GM19452 (cell line): Measurements from ENCODE around the gene TBKBP1.
"Not testable (repeated sequence)": the region's sequence is repeated elsewhere in the genome, so short reads cannot be mapped to it uniquely, and the experiment has no call there.

Experiments used
- ATAC-seq: cut with Tn5 transposase; IDR thresholded peaks from one replicate; pipeline ENCODE4 v1.9.1; 2021; ENCODE audit not compliant: unreplicated experiment

Gene TBKBP1

GRCh38 chr17:47678196-47678595 is 15.8 kb upstream of the TBKBP1 start:
- ATAC-seq: no peak

GRCh38 chr17:47682138-47682537 is 11.8 kb upstream of the TBKBP1 start:
- ATAC-seq: no peak

- ATAC-seq: not testable (repeated sequence)
These were observed 11.2 kb upstream of the TBKBP1 start for GRCh38 chr17:47682727-47683126.

GRCh38 chr17:47684025-47684424 is 9.9 kb upstream of the TBKBP1 start:
- ATAC-seq: no peak

DNA sequence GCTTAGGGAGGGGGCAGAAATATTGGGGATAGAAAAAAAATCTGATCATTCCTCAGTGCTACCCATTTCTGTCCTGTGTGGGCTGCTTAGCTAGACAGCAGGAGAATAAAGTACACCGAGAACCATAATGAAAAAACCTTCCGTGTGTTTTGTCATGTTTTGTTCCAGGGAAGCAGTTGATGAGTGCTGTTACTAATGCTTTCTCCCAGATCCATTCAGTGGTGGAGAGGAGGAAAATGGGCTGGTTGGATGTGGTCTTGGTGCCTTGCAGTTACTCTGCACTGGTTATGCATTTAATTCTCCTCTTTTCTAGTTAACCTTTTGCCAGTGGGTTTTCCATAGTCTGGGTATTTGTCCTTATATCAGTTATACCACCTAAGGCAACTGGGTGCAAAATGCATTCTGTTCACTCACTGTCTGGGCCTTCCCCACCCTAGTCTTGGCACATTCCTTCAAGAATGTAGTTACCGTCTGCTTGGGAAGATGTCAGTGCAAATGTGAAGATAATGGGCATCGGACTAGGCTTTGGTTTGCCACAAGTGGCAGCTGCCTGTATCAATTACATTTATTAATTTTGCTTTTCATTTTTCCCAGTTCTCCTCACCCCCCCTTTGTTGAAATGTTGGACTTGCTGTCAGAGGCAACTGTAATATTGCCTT is 9.3 kb upstream of the TBKBP1 start:
- ATAC-seq: no peak

- ATAC-seq: no peak
These were observed 8.2 kb upstream of the TBKBP1 start for GRCh38 chr17:47685556-47686275.

GRCh38 chr17:47686276-47686635 is 7.7 kb upstream of the TBKBP1 start:
- no peak for ATAC-seq

DNA sequence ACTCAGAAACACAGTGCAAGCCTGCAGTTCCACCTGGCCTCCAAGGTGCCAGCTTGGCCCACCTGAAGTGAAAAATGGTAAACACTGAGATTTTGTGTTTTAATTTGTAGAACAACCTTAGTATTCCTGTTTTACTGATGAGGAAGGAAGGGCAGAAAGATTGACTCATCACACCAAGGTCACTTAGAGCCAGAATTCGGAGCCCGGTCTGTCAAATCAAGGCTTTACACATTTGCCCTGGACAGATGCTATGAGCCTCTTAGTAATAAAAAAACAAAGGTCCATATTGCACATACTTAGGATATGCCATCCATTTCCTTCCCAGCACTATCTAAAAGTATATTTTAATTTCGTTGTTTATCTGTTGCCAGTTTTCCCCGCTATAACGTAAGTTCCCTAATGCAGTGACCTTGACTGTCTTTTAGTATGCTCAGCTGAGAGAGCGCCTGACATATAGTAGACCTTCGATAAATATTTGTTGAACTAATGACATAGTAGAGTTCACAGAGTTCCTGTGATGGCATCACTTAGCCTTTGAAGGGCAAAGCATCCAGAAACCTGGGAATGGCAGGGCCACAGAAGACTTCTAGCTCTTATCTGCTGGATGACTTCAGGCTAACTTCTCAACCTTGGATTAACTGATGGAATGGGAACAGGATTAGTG is 7.2 kb upstream of the TBKBP1 start:
- no peak for ATAC-seq

GRCh38 chr17:47687328-47687690 is 6.7 kb upstream of the TBKBP1 start:
- ATAC-seq: no peak

DNA sequence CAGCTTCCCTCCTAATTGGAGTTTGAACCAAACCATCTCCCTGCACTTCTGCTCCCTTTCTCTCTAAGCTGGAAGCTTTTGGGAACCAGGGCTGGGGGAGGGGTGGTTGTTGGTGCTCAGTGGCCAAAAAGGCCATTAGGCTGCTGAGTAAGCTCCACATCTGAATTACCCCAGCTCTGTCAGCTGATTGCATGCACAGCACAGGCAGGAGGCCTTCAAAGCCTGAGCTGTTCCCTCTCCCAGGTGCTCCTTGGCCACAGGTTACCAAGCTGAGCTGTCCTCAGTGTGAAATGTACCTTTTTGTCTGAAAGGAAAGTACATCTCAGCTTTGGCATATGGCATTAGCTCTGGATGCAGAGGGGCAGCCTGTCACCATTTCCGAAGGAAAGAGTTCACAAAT is 6.2 kb upstream of the TBKBP1 start:
- no peak for ATAC-seq

GRCh38 chr17:47690121-47690520 is 3.8 kb upstream of the TBKBP1 start:
- no peak for ATAC-seq

- no peak for ATAC-seq
These were observed 1.6 kb upstream of the TBKBP1 start for GRCh38 chr17:47692137-47692894.

DNA sequence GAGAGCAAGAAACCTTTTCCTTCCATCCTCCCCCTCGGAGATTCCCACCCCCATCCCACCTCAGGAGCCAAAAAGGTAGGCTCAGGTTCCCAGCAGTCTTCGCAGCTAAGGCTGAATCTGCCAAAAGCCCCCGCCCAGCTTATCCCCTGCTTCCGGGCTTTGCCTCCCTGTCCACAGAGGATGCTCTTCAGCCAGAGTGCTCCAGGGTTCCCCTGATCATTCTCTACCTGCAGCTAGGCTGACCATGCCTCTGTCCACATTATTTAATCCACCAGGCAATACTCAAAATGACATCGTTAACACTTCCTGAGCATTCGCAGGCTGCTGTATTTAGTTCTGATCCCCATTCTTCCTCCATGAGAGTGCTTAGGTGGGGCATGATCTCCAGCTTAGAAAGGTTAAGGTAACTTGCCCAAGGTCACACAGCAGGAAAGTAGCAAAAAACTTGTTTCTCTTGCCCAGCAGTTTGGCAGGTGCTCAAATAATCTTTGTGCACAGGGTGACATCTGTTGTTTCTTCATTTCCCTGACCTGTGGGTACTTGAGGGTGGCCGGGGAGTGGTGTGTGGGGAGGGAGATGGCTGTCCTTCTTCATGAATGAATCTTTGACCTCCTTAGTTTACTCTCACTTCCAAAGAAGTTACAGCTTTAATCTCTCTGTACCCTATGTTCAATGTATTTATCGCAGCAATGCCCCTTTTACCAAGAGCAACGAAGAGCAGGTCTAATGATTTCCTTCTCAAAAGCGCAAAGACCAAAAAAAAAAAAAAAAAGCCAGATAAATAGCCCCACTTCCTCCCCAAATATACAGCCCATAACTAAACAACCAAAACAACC is 848 bp upstream of the TBKBP1 start:
- no peak for ATAC-seq

DNA sequence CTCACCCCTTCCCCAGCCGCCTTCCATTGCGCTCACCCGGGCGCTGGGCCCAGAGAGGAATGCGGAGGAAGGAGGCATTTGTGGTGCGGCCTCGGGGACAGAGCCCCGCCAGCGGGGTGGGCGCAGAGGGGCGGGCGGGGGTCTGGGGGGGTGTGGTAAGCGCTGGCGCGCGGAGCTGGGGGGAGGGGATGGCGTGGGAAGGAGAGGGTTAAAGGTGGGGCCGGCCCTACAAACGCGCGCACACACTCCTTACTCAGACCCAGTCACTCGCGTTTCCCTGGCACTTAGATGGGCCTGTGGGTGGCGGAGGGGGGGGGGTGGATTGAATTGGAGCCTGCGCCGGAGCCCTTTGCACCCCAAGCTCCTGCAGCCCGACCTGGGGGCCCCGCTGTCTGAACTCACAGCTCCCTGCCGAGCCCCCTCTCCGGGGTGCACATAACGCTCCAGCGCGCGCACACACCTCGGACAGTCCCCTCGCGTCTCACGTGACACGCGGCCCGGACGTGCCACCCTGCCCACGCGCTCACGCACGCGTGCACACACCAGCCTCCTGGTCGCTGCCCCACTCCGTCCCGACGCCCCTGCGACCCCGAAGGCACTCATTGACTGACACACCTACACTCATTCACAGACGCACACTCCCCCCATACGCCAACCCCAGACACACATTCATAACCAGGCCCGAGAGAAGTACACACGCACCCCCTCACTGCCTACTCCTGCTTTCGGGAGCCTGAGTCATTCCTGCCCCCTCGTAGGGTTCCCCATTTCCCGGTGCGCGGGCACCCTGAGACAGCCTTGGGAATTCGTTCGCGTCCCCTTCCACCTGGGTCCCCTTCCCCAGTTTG is 844 bp downstream of the TBKBP1 start:
- ATAC-seq: no peak

DNA sequence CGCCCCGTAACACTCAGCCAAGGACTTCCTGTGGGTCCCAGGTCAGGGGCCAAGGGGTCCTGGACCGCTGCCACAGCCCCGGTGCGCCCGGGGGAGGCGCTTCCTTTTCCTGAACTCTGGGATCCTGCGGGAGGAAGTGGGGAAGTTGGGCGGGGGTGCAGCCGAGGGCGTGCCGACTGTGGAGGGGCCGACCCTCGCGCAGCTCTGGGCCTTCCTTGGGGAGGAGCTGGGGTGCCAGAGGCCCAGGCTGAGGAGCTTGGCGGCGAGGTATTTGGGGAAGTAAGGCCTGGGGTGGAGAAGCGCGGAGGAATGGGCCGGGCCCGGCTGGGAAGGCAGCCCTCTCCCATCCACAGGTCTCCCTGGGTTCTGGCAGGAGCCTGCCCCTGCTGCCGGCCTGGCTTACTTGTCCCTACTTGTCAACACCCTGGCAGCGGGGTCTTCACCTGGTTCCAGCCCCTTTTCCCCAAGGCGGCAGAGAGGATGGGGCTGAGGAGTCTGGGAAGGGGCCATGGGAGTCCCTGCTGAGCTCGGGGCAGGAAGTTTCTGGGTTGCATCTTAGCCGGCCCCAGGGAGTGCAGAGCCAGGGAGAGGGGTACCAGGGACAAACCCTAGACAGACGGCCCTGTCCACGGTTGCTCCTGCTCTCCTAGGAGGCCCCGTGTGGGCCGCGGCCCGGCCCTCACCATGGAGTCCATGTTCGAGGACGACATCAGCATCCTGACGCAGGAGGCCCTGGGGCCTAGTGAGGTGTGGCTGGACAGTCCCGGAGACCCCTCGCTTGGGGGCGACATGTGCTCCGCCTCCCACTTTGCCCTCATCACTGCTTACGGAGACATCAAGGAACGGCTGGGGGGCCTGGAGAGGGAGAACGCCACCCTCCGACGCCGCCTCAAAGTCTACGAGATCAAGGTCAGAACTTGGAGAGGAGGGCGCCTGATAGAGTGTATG is 1.7 kb downstream of the TBKBP1 start:
- ATAC-seq: no peak

GRCh38 chr17:47696717-47697642 is 3.0 kb downstream of the TBKBP1 start:
- ATAC-seq: no peak

DNA sequence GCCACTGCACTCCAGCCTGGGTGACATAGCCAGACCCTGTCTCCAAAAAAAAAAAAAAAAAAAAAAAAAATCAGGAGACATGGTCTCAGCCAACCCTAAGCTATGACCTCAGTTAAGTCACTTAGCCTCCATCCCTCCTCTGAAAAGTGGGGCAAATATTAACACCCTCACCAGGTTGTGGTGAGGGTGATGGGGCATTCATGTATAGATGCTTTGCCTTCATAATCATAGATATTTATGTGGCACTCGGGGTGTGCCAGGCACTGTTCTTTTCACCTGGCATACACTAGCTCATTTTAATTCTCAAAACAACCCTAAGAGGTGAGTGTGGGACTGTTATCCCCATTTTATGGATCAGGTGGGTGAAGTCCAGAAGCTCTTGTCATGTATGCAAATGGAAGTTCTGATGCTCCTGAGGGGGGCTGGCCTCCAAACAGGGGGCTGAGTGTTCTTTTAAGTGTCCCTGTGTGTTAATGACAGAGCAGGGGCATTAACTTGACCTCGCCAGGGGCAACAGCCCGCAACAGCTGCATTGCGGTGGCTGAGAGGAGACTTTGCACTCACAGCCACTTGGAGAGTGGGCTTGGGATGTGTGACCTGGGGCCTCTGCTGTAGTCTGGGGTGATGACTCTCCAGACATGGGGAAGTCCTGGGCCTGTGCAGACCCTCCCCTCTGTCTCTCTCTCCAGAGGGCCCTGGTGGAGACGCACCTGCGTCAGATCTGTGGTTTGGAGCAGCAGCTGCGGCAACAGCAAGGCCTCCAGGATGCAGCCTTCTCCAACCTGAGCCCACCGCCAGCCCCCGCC is 4.1 kb downstream of the TBKBP1 start:
- no peak for ATAC-seq
